Diencephalon (tissue), 1 donor: ENCODE measurements around the gene CCDC88C. TPM values are rescaled to one million over a fixed set of nuclear protein-coding genes. Genes with fewer than 3 reads are reported as not detected.

Source experiments
- total RNA-seq: library from RNA; depleted of rRNA; stranded (reverse); fragments of >200 nt; gene quantifications from one replicate; pipeline ENCODE4 v1.2.3, GENCODE V29; 2014

Gene CCDC88C, protein sequence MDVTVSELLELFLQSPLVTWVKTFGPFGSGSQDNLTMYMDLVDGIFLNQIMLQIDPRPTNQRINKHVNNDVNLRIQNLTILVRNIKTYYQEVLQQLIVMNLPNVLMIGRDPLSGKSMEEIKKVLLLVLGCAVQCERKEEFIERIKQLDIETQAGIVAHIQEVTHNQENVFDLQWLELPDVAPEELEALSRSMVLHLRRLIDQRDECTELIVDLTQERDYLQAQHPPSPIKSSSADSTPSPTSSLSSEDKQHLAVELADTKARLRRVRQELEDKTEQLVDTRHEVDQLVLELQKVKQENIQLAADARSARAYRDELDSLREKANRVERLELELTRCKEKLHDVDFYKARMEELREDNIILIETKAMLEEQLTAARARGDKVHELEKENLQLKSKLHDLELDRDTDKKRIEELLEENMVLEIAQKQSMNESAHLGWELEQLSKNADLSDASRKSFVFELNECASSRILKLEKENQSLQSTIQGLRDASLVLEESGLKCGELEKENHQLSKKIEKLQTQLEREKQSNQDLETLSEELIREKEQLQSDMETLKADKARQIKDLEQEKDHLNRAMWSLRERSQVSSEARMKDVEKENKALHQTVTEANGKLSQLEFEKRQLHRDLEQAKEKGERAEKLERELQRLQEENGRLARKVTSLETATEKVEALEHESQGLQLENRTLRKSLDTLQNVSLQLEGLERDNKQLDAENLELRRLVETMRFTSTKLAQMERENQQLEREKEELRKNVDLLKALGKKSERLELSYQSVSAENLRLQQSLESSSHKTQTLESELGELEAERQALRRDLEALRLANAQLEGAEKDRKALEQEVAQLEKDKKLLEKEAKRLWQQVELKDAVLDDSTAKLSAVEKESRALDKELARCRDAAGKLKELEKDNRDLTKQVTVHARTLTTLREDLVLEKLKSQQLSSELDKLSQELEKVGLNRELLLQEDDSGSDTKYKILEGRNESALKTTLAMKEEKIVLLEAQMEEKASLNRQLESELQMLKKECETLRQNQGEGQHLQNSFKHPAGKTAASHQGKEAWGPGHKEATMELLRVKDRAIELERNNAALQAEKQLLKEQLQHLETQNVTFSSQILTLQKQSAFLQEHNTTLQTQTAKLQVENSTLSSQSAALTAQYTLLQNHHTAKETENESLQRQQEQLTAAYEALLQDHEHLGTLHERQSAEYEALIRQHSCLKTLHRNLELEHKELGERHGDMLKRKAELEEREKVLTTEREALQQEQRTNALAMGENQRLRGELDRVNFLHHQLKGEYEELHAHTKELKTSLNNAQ (N-terminal part only)
- total RNA-seq: 60.0 TPM

DNA sequence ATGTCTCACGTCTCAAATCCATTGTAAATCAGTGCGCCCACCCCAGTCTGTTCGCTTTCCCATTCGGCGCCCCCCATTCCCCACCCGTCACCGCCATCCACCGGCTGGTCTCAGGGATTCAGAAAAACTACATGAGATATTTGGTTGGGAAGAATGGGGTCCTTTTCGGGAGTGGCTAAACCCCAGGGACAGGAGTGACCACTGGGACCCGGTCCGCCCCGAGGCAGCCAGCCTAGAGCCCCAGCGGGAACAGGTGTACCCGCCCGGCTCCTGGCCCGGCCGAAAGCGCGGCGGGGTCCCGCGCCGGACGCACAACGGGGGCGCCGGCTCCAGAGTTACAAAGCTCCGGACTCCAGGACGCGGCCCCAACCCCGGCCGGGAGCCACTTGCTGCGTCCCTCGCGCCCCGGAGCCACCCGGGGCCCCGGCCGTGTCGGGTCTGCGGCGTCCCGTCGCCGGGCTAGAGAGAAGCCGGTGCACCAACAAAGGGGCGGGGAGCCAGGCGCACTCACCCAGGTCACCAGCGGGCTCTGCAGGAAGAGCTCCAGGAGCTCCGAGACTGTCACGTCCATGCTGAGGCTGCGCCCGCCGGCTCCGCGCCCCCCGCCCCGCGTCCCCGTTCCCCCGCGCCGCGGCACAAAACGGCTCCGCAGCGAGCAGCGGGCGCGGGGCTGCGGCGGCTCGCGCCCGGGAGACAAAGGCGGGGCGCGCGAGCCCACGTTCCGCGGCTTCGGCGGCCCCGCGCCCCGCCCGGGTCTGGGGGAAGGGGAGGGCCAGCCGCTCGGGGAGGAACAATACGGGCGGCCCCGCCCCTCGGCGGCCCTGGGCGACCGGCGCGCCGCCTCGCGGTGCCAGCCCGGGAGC, at the start of gene CCDC88C:
Gene CCDC88C (minus strand): TSS at position 701 of the 863 bp plus-strand sequence. CDS start 130 bp downstream, at position 571.

DNA sequence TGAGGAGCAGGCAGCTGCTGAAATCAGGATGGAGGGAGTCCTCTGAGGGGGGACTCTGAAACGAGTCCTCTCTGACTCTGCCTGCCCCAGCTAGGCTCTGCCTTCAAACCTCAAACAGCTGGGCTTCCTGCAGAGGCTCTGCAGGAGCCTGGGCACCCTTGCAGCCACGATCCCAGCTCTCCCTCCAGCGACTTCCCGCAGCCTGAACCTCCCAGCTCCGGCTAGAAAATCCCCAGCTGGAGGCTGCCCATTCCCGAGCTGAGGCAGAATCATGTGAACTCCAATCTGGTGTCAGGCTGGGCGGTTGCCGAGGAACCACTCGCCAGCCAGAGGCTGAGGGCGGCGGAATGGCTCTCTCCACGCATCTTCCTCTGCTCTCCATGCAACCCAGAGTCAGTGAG, 173.1 kb downstream of the CCDC88C start, which contains the start of gene GPR68:
Gene GPR68 (minus strand): TSS at position 204 of the 401 bp plus-strand sequence. CDS start 9,654 bp downstream, outside the sequence.

Other genes starting within 250 kb of the CCDC88C start
- 8.1 TPM for gene GPR68, start 173.1 kb downstream of the CCDC88C start, total RNA-seq
- gene PPP4R3A, start 92.5 kb upstream of the CCDC88C start, total RNA-seq: 102 TPM